Measurements from ENCODE around the gene TNK2.
"Not testable (repeated sequence)": the region's sequence is repeated elsewhere in the genome, so short reads cannot be mapped to it uniquely, and the experiment has no call there.

The TNK2 gene

DNA sequence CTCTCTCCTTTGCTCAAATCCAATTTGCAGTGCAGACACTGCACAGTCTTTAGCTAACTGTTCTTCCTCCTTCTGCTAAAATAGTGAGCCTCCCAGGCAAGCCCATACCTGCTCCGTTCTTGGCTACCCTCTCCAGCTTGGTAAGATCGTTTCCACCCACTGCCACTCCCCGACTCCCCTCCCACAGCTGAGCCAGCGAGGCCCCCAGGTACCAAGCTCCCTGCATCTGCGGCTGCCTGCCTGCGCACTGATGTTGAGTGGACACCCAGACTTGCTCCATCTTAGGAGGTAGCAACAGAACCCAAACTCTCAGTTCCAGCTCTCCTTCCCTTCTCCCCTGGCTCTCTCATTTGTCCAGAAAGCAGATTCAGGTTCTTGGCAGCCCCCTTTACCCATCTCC, 7.9 kb upstream of the TNK2 start:
- no peak for DNase-seq

DNA sequence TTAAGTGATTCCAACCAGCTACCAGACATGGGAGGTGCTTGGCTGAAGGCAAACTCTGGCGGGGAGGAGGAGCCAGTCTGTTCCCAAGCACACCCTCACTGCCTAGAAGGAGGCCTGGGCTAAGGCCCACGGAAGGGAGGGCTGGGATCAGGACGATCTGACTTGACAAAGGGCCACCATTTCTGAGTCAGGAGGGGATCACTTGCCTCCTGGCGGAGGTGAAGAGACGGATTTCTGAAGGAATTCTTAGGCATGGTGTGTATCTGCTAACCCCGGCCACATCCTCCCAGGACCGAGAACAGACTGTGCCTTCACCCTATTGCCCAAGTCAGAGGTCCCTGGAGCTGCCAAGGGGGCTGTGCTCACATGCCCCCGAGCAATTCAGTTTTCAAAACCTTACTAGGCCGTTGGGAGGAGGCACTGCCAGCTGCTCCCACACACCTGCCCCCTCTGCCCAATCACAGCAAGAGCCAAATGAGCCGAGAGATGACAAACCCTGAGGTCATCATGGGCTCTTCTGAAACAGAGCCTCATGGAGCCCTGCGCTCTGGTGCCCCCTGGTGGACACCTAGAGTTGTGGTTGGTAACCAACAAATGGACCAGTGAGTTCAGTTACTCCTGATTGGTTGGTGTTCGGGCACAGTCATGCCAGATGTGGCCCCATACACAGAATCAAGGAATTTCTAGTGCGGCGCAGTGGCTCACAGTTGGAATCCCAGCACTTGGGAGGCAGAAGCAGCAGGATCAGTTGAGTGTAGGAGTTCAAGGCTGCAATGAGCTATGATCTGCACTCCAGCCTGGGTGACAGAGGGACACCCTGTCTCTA, 6.5 kb upstream of the TNK2 start:
- no peak for DNase-seq

DNA sequence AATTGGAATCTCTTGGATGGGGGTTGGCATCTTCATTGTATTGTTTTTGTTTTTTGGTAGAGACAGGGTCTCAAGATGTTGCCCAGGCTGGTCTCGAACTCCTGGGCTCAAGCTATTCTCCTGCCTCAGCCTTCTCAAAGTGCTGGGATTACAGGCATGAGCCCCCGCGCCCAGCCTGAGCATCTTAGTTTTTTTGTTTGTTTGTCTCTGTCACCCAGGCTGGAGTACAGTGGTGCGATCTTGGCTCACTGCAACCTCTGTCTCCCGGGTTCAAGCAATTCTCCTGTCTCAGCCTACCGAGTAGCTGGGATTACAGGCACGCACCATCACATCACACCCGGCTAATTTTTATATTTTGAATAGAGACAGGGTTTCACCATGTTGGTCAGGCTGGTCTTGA, 5.8 kb upstream of the TNK2 start:
- DNase-seq, result not testable (repeated sequence)

DNA sequence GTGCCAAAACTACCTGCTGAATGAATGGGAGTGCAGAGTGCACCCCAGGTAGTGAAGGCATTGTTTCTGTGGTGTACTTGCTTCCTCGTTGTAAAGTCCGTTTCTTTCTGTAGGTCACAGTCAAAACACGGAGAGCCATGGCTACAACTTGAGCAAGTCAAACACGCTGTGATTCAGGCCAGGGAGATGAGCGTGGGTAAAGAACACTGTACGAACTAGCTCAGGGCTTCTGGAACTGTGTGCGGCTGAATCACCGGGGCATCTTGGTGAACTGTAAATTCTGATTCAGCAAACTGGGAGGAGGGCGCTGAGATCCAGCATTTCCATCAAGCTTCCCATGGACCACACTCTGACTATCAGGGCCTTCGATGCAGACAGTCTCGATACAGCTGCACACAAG, 5.0 kb upstream of the TNK2 start:
- no peak for DNase-seq

DNA sequence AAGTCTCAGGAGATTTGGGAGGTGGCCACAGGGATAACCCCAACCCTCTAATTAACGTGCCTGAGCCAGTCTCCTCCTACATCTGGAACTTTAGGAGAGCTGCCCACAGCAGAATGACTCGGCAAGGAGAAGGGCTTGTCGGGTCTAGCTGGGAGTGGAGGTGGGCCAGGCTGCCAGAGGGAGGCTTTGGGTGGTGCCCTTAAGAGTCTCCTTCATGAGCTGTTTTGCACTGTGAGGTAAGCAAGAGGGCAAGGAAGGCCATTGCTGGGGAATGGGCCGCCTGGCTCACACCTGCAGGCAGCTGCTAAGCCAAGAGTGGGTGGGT, 3.6 kb upstream of the TNK2 start:
- no peak for DNase-seq

DNA sequence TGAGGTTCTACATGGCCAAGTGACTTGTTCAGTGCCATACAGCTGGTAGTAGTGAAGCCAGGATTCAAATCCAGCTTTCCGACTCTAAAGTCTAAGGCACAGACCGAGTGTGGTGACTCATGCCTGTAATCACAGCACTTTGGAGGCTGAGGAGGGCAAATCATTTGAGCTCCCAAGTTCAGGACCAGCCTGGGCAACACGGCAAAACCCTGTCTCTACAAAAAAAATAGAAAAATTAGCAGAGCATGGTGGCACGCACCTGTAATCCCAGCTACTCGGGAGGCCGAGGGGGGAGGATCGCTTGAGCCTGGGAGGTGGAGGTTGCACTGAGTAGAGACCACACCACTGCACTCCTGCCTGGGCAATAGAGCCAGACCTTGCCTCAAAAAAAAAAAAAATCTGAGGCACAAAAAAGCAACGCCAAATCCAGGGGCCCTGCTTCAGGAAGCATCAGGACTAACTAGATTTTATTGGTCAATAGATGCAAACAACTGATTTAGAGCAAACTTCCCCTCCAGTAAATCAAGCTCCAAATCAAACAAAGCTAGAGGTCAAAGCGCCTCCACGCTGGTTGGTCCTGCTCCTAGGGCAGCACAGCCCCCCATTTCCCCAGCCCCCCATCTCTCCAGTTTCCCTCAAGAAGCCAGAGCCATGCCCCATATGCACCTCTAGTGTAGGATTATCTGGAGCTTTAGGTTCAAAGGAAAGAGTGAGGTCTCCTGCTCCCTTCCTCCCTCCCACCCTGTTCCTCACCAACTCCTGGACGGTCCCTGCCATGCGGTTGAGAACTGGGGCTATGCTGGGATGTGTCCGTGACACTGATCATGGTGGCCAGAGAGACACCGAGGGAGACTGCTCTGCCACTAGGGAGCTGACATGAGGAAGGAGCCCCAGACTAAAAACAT, 2.9 kb upstream of the TNK2 start:
- DNase-seq, result no peak

DNA sequence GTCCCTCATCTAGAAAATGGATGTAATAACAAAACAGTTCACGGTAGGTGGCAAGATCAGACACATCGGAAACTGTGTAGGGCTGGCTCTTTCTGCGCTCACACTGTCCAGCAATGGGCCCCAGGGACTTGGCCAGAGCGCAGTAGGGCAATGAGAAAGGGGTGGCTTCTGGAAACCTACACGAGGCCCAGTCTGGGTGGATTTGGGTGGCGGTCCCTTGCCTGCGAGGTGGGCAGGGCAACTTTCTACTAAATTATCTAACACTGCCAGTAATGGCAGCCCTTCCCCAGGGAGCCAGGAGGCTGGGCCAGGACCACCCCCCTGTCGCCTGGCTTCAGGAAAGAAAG, 2.1 kb upstream of the TNK2 start:
- no peak for DNase-seq

DNA sequence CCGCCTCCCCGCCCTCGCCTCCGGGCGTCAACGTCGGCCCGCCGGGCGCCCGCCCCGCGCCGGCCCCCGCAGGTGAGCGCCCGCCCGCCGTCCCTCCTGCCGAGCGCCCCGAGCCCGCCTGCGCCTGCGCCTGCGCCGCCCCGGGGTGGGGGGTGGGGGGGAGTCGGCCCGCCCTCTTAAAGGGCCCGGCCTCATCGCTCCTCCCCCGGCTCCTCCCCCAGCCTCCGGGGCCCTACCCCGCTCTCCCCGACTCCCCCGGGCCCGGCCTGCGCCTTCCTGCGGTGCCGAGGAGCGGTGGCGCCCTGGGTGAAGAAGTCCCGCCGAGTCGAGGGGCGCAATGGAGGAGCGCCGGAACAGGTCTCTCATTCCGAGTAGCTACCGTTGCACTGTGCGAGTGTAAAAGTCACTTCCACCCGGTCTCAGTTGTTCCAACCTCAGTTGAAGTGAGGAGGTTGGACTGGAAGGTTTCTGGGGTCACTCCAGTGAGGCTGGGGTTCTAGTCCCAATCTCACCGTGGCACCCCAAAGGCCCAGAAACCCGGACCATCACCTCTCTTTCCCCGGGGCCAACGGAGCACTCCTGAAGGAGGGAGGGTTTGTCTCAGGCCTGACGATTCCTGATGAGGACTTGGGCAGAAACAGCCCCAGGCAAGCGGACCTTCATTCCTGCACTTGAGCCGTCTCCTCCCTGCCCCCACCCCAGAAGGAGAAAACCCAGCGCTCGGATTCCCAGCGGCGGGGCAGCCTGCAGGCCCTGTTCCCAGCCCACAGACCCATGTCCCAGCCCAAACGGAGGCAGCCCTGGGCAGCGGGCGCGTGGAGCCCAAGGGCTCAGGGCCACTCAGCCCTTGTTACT, 1.5 kb upstream of the TNK2 start:
- DNase-seq, result peak; percentile 22

DNA sequence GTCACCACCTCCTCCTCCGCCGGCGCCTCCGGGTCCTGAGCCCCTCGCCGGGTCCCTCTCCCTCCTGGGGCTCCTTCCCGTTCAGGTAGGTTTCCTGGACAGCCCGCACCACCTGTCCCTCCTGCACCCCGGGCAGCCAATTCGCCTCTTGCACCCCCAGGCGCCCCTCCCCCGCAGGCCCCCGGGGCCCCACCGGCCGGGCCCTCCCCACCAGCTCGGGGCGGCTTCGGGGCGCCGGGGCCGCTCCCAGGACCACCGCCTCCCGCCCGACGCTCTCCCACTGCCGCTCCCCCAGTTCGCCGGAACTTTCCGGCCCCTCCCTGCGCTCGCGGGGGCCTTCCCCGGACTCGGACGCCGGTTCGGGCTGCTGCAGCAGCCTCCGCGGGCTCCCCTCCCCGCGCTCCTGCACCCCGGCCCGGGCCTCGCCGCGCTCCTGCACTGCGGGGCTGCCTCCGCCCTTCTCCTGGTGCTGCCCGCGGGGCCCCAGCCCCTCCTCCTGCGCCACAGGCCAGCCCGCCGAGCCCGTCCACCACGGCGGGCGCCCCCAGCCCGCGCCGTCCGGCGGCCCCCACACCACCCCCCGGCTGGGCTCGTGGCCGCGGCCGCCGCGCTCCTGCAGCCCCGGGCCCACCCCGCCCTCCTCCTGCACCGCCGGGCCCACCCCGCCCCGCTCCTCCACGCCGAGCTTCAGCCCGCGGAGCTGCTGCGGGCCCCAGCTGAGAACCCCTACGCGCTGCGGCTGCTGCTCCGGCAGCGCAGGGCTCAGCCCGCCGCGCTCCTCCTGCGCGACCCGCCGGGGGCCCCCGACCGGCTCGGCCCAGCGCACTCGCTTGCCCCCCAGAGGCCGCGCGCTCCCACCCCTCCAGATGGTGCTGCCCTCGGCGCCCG, 587 bp upstream of the TNK2 start:
- DNase-seq, result no peak

DNA sequence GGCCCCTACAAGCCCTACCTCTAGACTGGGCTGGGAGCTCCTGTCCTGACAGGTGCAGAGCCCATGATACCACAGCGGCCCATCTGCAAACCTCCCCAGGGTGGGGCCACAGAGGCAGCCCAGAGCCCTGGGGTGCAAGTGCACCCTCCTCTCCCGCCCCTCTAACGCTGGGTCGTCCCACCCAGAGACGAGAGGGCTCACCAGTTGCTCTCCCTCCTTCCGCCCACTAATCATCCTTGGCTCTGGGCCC, 742 bp downstream of the TNK2 start:
- DNase-seq, result no peak

DNA sequence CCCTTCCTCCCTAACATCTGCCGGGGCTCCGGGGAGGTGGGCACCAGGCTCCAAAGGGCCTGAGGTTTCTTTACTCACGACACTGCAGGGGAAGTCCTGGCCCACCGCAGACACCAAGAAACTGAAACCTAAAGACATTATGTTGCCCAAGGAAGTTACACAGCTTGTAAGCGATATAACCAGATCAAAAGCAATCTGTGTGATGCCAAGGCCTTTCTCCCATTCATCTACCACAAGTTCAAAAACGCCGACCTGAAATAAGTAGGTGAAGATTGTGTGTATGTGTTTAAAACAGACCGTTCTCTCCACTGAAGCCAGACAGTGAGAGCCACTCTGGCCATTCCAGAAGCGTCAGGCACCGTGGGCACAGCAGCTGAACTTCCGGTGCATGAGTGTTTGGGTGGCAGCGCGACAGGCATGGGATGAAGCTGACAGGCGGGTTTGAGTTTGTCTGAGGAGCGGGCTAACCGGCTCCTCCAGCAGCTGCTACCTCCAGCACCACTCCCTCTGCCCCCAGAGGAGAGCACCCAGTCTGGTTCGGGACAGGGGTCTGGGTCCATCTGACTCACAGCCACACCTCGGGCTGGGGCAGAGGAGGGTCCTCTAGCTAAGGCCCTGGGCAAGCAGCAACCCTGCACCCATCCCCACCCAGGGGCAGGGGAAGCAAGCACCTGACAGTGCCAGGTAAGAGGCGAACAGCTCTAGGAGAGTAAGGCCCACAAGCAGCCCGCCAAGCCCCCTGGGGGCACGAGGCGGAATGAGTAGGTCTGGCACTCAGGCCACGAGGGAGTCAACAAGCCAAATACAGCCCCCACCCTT, 1.3 kb downstream of the TNK2 start:
- peak; percentile 65 for DNase-seq

DNA sequence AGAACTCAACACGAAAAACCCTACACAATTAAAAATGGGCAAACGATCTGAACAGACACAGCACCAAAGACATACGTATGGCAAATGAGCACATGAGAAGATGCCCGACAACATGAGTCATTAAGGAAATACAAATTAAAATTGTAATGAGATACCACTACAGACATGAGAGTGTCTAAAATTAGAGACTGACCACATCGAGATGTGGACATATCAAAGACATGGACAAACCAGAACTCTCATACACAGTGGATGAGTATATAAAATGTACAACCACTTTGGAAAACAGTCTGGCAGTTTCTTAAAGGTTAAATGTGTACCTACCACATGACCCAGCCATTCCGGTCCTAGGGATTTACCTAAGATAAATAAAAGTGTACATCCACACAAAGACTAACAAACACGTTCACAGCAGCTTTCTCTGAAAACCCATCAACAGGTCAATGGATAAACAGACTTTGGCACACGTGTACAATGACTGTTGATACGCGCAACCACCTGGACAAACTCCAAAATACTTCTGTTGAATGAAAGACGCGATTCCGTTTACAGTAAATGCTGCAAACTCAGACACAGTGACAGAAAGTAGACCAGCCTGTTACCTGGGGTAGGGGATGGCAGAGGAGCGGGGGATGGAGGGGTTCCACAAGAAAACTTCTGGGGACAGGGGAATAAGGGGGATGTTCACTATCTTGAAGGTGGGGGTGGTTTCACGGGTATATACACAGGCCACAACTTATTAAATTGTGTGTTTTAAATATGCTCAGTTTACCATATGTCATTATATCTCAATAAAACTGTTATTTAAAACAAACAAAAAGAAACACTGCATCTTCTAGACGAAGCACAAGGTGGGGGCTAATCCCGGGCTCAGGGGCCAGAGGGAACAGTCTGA, 2.1 kb downstream of the TNK2 start:
- DNase-seq, result peak; percentile 16

DNA sequence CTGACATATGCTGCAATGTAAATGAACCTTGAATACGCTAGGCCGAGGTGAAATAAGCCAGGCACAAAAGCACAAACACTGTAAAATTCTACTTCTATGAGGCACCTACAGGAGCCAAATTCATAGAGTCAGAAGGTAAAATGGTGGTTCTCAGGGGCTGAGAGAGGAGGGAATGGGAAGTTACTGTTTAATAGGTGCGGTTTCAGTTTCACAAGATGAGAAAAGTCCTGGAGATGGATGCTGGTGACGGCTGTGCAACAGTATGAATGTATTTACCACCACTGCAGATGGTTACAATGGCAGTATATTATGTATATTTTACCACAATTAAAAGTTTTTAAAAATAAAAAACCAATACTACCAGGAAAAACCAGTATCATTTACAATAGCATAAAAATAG, 4.0 kb downstream of the TNK2 start:
- no peak for DNase-seq

DNA sequence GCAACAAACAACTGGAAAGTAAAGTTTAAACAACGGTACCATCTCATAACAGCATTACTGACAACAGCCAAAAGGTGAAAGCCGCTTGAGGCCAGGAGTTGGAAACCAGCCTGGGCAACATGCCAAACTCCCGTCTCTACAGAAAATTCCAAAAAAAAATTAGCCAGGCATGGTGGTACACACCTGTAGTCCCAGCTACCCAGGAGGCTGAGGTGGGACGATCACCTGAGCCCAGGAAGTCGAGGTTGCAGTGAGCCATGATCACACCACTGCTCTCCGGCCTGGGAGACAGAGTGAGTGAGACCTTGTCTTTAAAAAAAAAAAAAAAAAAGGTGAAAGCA, 4.4 kb downstream of the TNK2 start:
- DNase-seq, result no peak

DNA sequence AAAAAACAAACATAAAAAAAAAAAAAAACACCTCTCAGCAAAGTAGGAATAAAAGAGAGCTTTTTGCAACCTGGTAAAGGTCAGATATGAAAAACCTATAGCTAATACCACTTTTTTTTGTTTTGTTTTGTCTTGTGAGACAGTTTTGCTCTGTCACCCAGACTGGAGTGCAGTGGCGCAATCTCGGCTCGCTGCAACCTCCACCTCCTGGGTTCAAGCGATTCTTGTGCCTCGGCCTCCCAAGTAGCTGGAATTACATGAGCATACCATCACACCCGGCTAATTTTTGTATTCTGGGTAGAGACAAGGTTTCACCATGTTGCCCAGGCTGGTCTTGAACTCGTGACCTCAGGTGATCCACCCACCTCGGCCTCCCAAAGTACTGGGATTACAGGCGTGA, 5.7 kb downstream of the TNK2 start:
- DNase-seq, result not testable (repeated sequence)

DNA sequence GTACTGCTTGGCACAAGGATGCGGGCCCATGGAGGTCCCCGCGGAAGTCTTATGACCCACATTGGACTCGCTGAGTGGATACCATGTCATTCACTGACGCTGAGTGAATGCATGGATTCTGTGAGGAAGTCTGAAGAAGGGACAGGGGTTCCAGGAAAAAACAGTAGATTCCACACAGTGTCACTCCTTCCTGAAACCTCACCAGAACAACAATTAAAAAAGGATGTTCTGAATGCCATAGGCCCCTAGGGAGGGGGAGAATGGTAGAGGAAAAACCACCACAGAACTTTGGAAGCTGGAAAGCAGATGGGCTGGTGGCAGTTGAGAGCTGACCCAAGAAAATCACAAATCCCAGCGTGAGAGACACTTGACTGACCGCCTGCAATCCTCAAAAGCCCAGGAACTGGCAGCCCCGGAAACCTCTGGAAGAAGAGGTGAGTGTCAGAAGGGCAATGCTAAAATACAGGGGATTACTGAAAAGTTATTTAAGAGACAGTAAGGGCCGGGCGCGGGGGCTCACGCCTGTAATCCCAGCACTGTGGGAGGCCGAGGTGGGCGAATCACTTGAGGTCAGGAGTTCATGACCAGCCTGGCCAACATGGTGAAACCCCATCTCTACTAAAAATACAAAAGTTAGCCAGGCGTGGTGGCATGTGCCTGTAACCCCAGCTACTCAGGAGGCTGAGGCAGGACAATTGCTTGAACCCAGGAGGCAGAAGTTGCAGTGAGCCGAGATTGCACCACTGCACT, 6.3 kb downstream of the TNK2 start:
- not testable (repeated sequence) for DNase-seq

DNA sequence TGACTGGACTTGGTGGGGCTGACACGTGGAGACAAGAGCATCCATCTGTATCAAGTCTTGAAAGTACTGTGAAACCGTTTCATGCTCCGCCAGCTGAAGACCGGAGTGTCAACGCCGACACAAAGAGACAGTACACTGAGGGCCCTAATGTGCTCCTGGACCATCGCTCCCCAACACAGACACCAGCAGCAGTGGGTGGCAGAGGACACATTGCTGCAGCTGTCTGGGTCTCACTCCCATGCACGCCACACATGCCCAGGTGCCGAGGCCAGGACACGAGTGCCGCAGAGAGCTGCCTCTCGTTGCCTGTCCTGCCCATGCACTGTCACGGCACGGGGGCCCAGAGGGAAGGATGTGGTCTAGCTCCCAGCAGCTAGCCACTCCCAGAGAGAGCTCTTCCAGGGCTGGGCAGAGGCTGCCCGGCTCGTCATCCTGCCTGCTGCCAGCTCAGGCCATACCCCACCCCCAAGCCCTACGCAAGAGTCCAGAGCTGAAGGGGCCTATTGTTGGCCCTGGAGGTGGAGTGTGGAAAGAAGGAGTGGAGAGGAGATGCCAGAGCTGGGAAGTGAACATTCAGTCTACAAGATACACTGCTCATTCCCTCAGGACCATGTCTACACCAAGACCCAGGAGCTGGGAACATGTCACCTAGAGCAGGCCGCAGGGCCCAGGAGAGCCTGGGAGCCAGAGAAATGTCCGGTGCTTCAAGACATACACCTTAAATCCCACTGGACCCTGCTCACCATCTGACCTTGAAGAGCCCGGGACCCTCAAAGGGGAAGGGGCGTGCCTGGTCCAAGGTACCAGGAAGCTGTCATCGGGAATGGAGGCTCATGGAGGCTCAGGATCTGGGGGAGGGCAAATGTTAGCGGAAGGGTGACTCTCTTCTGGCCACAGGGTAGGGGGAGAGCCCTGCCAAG, 7.7 kb downstream of the TNK2 start:
- no peak for DNase-seq

DNA sequence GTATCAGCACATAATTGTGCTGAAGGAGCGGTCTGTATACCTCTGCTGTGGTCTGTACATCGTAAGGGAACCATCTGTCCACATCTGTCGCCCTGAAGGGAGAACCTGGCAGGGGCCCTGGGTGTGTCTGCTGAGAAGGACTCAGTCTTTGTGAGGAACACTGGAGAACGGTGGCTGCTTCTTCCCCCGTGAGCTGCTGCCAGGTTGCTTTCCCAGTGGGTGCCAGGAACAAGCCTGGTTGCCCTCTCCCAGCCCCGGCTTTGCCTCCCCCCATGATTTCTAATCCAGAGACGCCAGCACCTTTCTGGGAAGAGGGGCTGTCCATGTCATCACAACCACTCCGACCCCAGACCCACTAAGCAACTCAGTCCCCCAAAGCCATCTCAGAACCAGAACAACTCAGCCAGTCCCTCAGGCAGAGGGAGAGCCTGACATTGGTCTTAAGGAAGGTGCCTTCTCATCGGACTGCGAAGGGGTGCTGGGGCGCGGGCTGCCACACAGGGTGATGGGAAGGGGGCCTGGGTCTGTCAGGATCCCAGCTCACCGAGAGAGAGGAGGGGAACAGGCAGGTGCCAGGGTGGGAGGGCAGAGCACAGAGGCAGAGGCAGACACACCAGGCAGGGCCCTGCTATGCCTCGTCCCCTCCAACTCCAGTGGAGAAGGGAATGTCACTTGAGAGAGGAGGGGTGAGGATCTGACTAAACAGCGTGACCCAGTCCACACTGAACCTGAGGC, 8.5 kb downstream of the TNK2 start:
- DNase-seq, result no peak
